Measurements from ENCODE around the gene GPT2.

Gene GPT2

DNA sequence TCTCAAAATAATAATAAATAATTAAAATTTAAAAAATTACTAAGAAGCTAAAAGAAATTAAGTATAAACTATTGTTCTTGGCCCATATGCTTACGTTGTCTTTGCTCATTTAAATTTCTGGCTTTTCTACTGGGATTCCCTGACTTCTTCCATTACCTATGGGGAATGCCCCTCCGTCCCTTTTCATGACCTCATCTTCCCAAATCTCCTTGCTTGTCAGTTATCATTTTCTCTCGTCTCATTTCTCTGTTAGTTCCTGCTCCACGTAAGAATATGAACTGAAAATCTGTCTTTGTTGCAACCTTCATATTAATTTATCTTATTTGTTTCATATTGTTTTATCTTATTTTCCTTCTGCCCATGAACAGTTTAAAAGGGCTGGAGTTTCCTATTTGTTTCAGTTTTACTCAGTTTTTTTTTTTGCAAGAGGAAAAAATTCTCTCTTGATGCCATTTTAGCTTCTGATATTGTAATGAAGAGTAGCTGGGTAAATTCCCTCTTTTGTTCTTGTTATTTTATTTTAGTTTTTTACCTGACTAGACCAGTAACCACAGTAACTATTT lies 91.8 kb downstream of the GPT2 start:
- no peaks in the 10 kb centered on the region for H3K9me3 Mint-ChIP-seq
- H3K27ac Mint-ChIP-seq: no peak overlapping the region
- TF ChIP-seq, protein P1, sequence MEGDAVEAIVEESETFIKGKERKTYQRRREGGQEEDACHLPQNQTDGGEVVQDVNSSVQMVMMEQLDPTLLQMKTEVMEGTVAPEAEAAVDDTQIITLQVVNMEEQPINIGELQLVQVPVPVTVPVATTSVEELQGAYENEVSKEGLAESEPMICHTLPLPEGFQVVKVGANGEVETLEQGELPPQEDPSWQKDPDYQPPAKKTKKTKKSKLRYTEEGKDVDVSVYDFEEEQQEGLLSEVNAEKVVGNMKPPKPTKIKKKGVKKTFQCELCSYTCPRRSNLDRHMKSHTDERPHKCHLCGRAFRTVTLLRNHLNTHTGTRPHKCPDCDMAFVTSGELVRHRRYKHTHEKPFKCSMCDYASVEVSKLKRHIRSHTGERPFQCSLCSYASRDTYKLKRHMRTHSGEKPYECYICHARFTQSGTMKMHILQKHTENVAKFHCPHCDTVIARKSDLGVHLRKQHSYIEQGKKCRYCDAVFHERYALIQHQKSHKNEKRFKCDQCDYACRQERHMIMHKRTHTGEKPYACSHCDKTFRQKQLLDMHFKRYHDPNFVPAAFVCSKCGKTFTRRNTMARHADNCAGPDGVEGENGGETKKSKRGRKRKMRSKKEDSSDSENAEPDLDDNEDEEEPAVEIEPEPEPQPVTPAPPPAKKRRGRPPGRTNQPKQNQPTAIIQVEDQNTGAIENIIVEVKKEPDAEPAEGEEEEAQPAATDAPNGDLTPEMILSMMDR (IDR thresholded peaks at IDR 0.05): no peak
- peak overlapping the region; percentile 35 for H3K4me3 Mint-ChIP-seq
- DNase-seq: no peak
- peaks cover 3% of the 10 kb centered on the region for H3K27me3 Mint-ChIP-seq (ENCODE audit: low read depth, poor library complexity)
- peaks cover 6% of the 10 kb centered on the region for H3K36me3 Mint-ChIP-seq (ENCODE audit: low read depth)
- peaks cover 32% of the 10 kb centered on the region for H3K4me1 Mint-ChIP-seq

DNA sequence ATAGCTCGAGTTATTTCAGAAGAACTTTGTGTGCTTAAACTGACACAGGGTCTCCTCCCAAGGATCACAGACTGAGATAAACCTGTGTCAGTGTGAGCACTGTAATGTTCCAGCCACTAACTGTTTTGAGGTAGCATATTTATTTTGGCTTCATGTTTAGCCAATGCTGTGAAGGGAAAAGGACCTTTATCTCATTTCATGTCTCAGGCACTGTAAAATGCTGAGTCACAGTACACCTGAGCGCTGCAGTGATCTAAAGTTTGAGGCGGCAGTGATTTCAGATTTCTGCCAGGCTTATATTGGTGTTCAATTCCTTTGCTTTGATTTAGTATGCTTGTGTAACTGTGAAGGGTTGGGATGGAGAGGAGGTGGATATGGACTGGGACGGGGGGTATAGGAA lies 92.4 kb downstream of the GPT2 start:
- DNase-seq: no peak
- no peaks in the 10 kb centered on the region for H3K9me3 Mint-ChIP-seq
- no peak overlapping the region for H3K4me3 Mint-ChIP-seq
- peaks cover 26% of the 10 kb centered on the region for H3K4me1 Mint-ChIP-seq
- TF ChIP-seq, protein P1 (IDR thresholded peaks at IDR 0.05): no peak
- peaks cover 3% of the 10 kb centered on the region for H3K27me3 Mint-ChIP-seq (ENCODE audit: low read depth, poor library complexity)
- peak overlapping the region; percentile 4 for H3K27ac Mint-ChIP-seq
- no peaks in the 10 kb centered on the region for H3K36me3 Mint-ChIP-seq (ENCODE audit: low read depth)

All from nephron progenitor cell (in vitro differentiated cells).